Measurements from ENCODE around the gene PHLPP1.
"Not testable (repeated sequence)": the region's sequence is repeated elsewhere in the genome, so short reads cannot be mapped to it uniquely, and the experiment has no call there.

PHLPP1 gene

GRCh38 chr18:62715436-62715758 lies at the start of gene PHLPP1:
Gene PHLPP1, plus strand, starts transcription at chr18:62715541. Its CDS starts 143 bp downstream, at chr18:62715684.
- no peak for DNase-seq (ENCODE audit: low read depth in 2 of 3, low spot score in 2 of 3)

GRCh38 chr18:62669225-62669624 lies 46.1 kb upstream of the PHLPP1 start:
- no peak for DNase-seq (ENCODE audit: low read depth in 2 of 3, low spot score in 2 of 3)

DNA sequence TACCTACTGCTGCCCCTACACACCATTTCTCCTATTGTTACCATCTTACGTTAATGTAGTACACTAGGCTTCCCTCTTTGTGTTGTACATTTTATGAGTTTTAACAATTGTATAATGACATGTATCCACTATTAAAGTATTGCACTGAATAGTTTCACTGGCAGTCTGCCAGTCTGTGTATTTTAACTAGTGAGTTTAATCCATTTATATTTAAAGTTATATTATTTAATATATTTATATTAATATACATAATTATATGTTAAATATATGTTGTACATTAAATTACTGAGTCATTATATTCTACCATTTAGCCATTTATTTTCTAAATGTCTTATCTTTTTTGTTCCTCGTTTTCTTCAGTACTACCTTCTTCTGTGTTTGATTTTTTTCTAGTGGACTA lies 44.8 kb upstream of the PHLPP1 start:
- no peak for DNase-seq (ENCODE audit: low read depth in 2 of 3, low spot score in 2 of 3)

DNA sequence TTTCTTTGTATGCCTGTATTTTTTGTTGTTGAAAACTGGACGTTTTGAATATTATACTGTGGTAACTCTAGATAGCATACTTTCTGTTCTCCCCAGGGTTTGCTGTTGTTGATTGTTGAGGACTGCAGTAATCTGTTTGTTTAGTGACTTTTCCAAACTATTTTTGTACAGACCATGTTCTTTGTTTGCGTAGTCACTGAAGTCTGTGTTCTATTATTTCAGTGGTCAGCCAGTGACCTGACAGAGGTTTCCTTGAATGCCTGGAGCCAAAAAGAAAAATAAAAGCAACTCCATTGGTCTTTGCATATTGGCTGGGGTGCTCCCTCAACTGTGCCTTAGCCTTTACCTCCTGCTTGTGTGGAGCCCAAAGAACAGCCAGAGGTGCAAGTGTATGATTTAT lies 42.7 kb upstream of the PHLPP1 start:
- DNase-seq (ENCODE audit: low read depth in 2 of 3, low spot score in 2 of 3) = no peak

- DNase-seq (ENCODE audit: low read depth in 2 of 3, low spot score in 2 of 3) = no peak
Observed at GRCh38 chr18:62678847-62679485, 36.4 kb upstream of the PHLPP1 start.

GRCh38 chr18:62682371-62682770 lies 33.0 kb upstream of the PHLPP1 start:
- no peak for DNase-seq (ENCODE audit: low read depth in 2 of 3, low spot score in 2 of 3)

DNA sequence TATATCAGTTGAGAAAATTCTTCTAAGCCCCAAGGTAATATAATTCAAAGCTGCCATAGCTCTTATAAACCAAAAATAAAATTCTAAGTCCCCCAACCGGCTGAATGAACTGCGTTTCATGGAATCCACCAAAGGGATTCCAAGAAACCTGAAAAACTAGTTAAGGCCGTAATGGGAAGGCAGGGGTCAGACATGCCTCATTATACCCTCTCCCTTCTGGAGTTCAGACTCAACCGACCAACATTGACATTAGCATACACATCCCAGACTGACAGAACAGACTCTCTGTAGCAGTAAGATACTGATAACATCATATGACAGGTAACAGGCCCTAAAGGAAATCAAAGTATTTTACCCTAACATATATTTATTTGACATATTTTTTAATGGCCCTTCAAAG lies 31.4 kb upstream of the PHLPP1 start:
- no peak for DNase-seq (ENCODE audit: low read depth in 2 of 3, low spot score in 2 of 3)

DNA sequence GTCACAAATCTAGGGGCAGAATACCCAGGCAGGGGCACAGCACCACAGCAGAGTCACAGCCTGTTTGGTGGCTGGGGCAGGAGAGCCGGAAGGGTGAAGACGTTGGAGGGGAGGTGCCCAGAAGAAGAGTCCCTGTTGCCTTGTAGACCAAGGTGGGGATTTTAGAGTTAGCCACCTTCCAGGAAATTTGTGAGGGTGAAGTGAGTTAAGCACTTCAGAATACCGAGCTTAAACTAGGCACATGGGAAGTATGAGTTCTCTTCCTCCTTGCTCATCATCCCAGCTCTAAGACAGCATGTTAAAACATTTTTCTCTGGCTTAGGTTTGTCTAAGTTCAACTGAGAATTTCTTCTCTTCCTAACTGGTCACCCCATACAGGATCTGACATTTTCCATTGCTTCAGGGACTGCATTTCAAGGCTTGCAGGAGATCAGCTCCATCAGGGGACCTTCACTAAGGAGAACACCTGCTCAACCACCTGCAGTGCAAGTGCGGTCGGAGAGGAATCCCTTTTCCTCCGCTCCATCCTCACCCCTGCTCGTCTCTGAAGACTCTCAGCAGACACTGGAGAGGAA lies 26.5 kb upstream of the PHLPP1 start:
- DNase-seq (ENCODE audit: low read depth in 2 of 3, low spot score in 2 of 3) = no peak

DNA sequence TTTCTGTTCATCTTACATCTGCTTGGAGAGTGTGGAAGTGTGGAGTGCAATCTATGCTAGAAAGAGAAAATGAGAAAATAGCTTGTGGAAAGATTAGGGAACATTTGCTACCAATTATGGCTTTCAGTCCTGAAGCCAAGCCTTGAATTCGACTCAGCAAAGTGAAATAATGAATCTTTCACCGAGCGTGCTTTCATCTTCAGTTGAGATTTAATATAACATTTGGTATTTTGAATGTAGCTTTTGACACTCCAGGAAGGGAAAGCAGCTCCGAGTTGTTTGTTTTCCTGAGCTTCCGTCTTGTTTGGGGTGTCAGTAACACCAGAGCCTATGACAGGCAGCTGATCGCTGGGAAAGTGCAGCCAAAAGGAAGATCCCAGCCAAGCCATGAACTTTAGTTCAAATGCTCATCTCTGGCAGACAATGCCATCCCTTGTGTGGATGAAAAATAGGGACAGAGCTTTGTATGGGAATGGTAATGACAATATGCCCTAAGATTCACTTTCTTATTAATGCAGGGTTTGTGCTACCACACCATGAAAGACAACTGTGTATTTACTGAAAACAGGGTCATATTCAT lies 25.0 kb upstream of the PHLPP1 start:
- DNase-seq (ENCODE audit: low read depth in 2 of 3, low spot score in 2 of 3) = no peak

- no peak for DNase-seq (ENCODE audit: low read depth in 2 of 3, low spot score in 2 of 3)
Observed at GRCh38 chr18:62693659-62694058, 21.7 kb upstream of the PHLPP1 start.

- no peak for DNase-seq (ENCODE audit: low read depth in 2 of 3, low spot score in 2 of 3)
Observed at GRCh38 chr18:62697636-62698035, 17.7 kb upstream of the PHLPP1 start.

DNA sequence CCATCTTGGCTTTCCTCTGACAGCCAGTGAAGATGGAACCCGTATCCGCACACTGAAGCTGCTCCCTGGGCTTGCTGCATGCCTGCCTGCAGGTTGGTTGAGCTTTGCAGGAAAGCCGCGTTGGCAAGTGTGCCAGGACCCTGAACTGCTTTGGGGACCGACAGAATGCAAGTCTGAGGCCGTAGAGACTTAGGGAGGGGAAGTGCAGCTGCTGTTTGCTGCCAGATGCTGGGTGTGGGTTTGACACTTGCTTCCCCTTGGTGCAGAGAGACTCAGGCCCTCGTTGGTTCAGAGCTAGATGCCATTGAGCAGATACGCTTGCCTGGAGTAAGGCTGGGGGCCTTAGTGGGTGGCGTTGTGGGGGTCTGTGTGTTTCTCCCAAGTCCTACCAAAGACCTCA lies 13.1 kb upstream of the PHLPP1 start:
- DNase-seq (ENCODE audit: low read depth in 2 of 3, low spot score in 2 of 3) = no peak

DNA sequence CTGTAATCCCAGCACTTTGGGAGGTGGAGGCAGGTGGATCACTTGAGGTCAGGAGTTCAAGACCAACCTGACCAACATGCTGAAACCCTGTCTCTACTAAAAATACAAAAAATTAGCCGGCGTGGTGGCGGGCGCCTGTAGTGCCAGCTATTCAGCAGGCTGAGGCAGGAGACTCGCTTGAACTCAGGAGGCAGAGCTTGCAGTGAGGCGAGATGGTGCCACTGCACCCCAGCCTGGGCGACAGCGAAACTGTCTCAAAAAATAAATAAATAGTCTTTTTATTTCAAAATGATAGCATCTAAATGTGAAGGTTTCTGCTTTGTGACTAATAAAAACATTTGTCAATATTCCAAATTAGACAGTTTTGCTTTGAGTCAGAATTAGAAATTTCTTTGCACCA lies 8.5 kb upstream of the PHLPP1 start:
- DNase-seq (ENCODE audit: low read depth in 2 of 3, low spot score in 2 of 3) = not testable (repeated sequence)

DNA sequence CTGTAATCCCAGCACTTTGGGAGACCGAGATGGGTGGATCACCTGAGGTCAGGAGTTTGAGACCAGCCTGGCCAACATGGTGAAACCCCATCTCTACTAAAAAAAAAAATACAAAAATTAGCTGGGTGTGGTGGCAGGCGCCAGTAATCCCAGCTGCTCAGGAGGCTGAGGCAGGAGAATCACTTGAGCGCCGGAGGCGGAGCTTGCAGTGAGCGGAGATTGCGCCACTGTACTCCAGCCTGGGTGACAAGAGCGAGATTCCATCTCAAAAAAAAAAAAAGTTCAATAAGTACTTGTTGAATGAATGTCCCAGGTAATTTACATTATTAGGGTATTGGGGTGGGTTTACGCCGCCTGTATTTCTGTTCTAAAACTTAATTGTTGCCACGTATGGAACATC lies 5.4 kb upstream of the PHLPP1 start:
- DNase-seq (ENCODE audit: low read depth in 2 of 3, low spot score in 2 of 3) = not testable (repeated sequence)

GRCh38 chr18:62710417-62710816 lies 4.9 kb upstream of the PHLPP1 start:
- no peak for DNase-seq (ENCODE audit: low read depth in 2 of 3, low spot score in 2 of 3)

GRCh38 chr18:62711781-62712180 lies 3.6 kb upstream of the PHLPP1 start:
- no peak for DNase-seq (ENCODE audit: low read depth in 2 of 3, low spot score in 2 of 3)

DNA sequence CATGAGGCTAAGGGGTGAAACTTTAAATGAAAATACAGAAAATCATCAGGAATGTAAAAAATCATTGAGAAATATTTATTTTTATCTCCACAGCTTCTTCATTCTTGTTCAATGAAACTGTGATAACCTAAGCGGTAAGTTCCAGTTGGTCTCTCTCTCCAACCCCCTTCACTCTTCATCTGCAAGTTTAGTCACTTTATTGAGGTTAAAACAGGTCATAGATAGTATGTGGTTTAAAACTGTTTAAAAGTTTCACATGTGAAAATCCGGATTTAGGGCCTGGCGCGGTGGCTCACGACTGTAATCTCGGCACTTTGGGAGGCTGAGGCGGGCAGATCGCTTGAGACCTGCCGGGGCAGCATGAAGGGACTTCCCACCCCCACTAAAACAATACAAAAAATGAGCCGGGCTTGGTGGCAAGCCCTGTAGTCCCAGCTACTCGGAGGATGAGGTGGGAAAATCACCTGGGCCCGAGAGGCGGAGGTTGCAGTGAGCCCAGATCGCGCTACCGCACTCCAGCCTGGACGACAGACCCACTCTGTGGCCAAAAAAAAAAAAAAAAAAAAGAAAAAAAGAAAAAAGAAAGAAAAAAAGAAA lies 1.6 kb upstream of the PHLPP1 start:
- DNase-seq (ENCODE audit: low read depth in 2 of 3, low spot score in 2 of 3) = no peak

- DNase-seq (ENCODE audit: low read depth in 2 of 3, low spot score in 2 of 3) = peak; percentile 72 to 84 (median 72)
Observed at GRCh38 chr18:62714671-62715435, 488 bp upstream of the PHLPP1 start.

DNA sequence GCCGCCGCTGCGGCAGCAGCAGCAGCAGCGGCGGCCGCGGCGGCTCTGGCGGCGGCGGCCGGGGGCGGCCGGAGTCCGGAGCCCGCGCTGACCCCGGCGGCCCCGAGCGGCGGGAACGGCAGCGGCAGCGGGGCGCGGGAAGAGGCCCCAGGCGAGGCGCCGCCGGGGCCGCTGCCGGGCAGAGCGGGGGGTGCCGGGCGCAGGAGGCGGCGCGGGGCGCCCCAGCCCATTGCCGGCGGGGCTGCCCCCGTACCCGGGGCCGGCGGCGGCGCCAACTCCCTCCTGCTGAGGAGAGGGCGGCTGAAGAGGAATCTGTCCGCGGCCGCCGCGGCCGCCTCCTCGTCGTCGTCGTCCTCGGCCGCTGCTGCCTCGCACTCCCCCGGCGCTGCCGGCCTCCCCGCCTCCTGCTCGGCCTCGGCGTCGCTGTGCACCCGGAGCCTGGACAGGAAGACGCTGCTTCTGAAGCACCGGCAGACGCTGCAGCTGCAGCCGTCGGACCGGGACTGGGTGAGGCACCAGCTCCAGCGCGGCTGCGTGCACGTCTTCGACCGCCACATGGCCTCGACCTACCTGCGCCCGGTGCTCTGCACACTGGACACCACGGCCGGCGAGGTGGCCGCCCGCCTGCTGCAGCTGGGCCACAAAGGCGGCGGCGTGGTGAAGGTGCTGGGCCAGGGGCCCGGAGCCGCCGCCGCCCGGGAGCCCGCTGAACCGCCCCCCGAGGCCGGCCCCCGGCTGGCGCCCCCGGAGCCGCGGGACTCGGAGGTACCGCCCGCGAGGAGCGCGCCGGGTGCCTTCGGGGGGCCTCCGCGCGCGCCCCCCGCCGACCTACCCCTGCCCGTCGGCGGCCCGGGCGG lies 646 bp downstream of the PHLPP1 start:
- DNase-seq (ENCODE audit: low read depth in 2 of 3, low spot score in 2 of 3) = peak; percentile 18 to 32 (median 32)

GRCh38 chr18:62716619-62717168 lies 1.4 kb downstream of the PHLPP1 start:
- peak in 1 of 3 experiments; percentile 16 for DNase-seq (ENCODE audit: low read depth in 2 of 3, low spot score in 2 of 3)
